K562 (cell line): ENCODE data around the gene EMD. TPM values are rescaled to one million over a fixed set of nuclear protein-coding genes. Genes with fewer than 3 reads are reported as not detected.

Experiments used
- ATAC-seq: fragments of 200-7000 bp; cut with Tn5 transposase; 3 replicates; pipeline ENCODE4 v1.9.1; 2020; ENCODE audit warnings: moderate library complexity
- BruUV-seq: library from RNA; stranded (reverse); fragments of 400-500 nt; replicated peaks from 2 replicates; lab custom pipeline; 2021; lab: Mats Ljungman, UMichigan
- CTCF ChIA-PET: fragments of 300-600 bp; formaldehyde crosslinking; extraction: SDS; loops from one replicate; lab custom pipeline; 2021; ENCODE audit warnings: low intra/inter-chr PET ratio; lab: Yijun Ruan, JAX
- POLR2A ChIA-PET: fragments of 300-600, 350-650 bp; sonication (Branson Sonifier 250); formaldehyde crosslinking; extraction: SDS; loops from one replicate; lab custom pipeline; 2021; ENCODE audit warnings: antibody characterized with exemption, inconsistent platforms; lab: Yijun Ruan, JAX
- DNase-seq, 4 experiments: peaks; one replicate each; pipeline versions ENCODE4 v3.0.0 to v3.0.0-alpha.2; 2011 to 2018; ENCODE audit warnings: low spot score in 3 of 4, mixed read lengths in 3 of 4; ENCODE audit errors: extremely low read depth in 1 of 4
- FAIRE-seq: peaks from 2 replicates; lab custom pipeline; 2011; peaks lifted over from hg19 to GRCh38; lab: Jason Lieb, UNC
- H2AFZ ChIP-seq: 2 replicates; pipeline ENCODE4 v1.6.0; 2011; ENCODE audit warnings: low read depth, low read length, control low read depth, inconsistent platforms
- H3K27ac ChIP-seq: fragments of 200-600 bp; 3 replicates; pipeline ENCODE4 v1.8.0; 2011; ENCODE audit warnings: low read depth, mild to moderate bottlenecking, control low read depth, inconsistent platforms, low read length, moderate library complexity, mixed read lengths; ENCODE audit errors: extremely low read depth
- H3K27me3 ChIP-seq, 2 experiments: fragments of 300-600 bp in 1 of 2; 2 replicates in 1 of 2; 3 replicates in 1 of 2; pipeline versions ENCODE4 v1.6.0 to v1.8.0; 2011; ENCODE audit warnings: inconsistent platforms in 2 of 2, low read length in 2 of 2, mild to moderate bottlenecking in 1 of 2, mixed read lengths in 1 of 2, moderate library complexity in 1 of 2; ENCODE audit not compliant: control insufficient read depth in 2 of 2, insufficient read depth in 2 of 2
- H3K36me3 ChIP-seq: fragments of 300-600 bp; 3 replicates; pipeline ENCODE4 v1.8.0; 2011; ENCODE audit warnings: mild to moderate bottlenecking, low read length, inconsistent platforms; ENCODE audit not compliant: control insufficient read depth, insufficient read depth
- H3K4me1 ChIP-seq, 2 experiments: fragments of 200-600 bp in 1 of 2; replicated peaks in 1 of 2; 2 replicates in 1 of 2; 3 replicates in 1 of 2; pipeline versions ENCODE4 v1.5.1 to v1.8.0; 2011; ENCODE audit warnings: inconsistent platforms in 2 of 2, low read length in 2 of 2, mild to moderate bottlenecking in 1 of 2, mixed read lengths in 1 of 2, moderate library complexity in 1 of 2; ENCODE audit not compliant: control insufficient read depth in 2 of 2, insufficient read depth in 2 of 2
- H3K4me2 ChIP-seq: 2 replicates; pipeline ENCODE4 v1.6.1; 2011; ENCODE audit warnings: low read length, control low read depth, inconsistent platforms, mixed read lengths; ENCODE audit not compliant: insufficient read depth
- H3K4me3 ChIP-seq: fragments of 200-600 bp; sonication (generic), shearing (Covaris generic); 2 replicates; pipeline ENCODE4 v1.5.1; 2016; ENCODE audit warnings: control low read depth, inconsistent platforms
- H3K79me2 ChIP-seq: fragments of 200-600 bp; 3 replicates; pipeline ENCODE4 v1.8.0; 2011; ENCODE audit warnings: low read length, inconsistent platforms; ENCODE audit not compliant: control insufficient read depth, insufficient read depth
- H3K9ac ChIP-seq, 2 experiments: 2 replicates each; pipeline versions ENCODE4 v1.6.0 to v1.6.1; 2011; ENCODE audit warnings: low read depth in 2 of 2, low read length in 2 of 2, control low read depth in 1 of 2, inconsistent platforms in 1 of 2, mild to moderate bottlenecking in 1 of 2, mixed read lengths in 1 of 2; ENCODE audit not compliant: insufficient read depth in 1 of 2
- H3K9me1 ChIP-seq: one replicate; pipeline ENCODE4 v1.6.0; 2011; ENCODE audit warnings: inconsistent platforms, mild to moderate bottlenecking, low read length, moderate library complexity; ENCODE audit not compliant: control insufficient read depth, insufficient read depth
- H3K9me3 ChIP-seq: replicated peaks from 2 replicates; pipeline ENCODE4 v1.5.1; 2011; ENCODE audit warnings: low read depth, low read length, inconsistent platforms; ENCODE audit not compliant: control insufficient read depth, insufficient read depth
- H4K20me1 ChIP-seq: replicated peaks from 2 replicates; pipeline ENCODE4 v1.6.1; 2011; ENCODE audit warnings: low read length, inconsistent platforms, mixed read lengths; ENCODE audit not compliant: control insufficient read depth, insufficient read depth
- ATF7 ChIP-seq: fragments of 450-650 bp; IDR thresholded peaks from 2 replicates; pipeline ENCODE4 v1.7.1; 2014; ENCODE audit warnings: mild to moderate bottlenecking, moderate library complexity
- DPF2 ChIP-seq: fragments of 450-650 bp; IDR thresholded peaks from 2 replicates; pipeline ENCODE4 v1.6.1; 2016
- MYNN ChIP-seq, 2 experiments: sonication (generic); formaldehyde crosslinking in 1 of 2; IDR thresholded peaks; 2 replicates each; pipeline versions ENCODE4 v1.5.0 to v1.6.1; 2016 to 2020; ENCODE audit warnings: antibody characterized with exemption in 1 of 2, missing genetic modification reagents in 1 of 2
- RAD21 ChIP-seq, 2 experiments: fragments of 250-450 bp in 1 of 2; fragments of 450-650 bp in 1 of 2; sonication (Bioruptor Pico) in 1 of 2; formaldehyde crosslinking in 1 of 2; IDR thresholded peaks in 1 of 2; conservative IDR thresholded peaks in 1 of 2; 2 replicates each; pipeline versions ENCODE4 v1.4.0 to v1.8.0; 2020 to 2022; ENCODE audit warnings: mild to moderate bottlenecking in 2 of 2, moderate library complexity in 1 of 2
- SMARCE1 ChIP-seq: fragments of 450-650 bp; IDR thresholded peaks from 2 replicates; pipeline ENCODE4 v1.7.1; 2016; ENCODE audit warnings: mild to moderate bottlenecking
- ZEB2 ChIP-seq: fragments of 450-650 bp; IDR thresholded peaks from 2 replicates; pipeline ENCODE4 v1.6.1; 2016
- WGBS: fragments of 100-300 bp; shearing (Covaris generic); methylation state at CpG from one replicate; pipeline ENCODE4 v1.1.6; 2016; ENCODE audit warnings: low coverage, mixed read lengths; ENCODE audit not compliant: insufficient coverage; ENCODE audit errors: missing lambda C conversion rate; 5-methylcytosine and 5-hydroxymethylcytosine counted together
- in situ Hi-C: fragments of 300-500 bp; cut with MboI; formaldehyde crosslinking; loops from 4 replicates; pipeline ENCODE4 v1.15.0; 2018; ENCODE audit warnings: inconsistent platforms, mixed read lengths
- intact Hi-C: fragments of 100-400 bp; cut with micrococcal nuclease; formaldehyde crosslinking; loops from 2 replicates; pipeline ENCODE4 v1.14.2; 2022
- polyA plus RNA-seq, 8 experiments: library from polyadenylated mRNA; depleted of rRNA in 4 of 8; stranded (reverse) in 5 of 8; unstranded in 3 of 8; fragments of >200 nt; fragmentation: Nextera tagmentation in 2 of 8; fragmentation: Illumina TruSeq in 1 of 8; extraction: Ambion mirVana in 2 of 8; extraction: Trizol in 1 of 8; gene quantifications; 2 replicates each; pipeline versions ENCODE4 v1.2.1 to v1.2.3, GENCODE V29; 2011 to 2014; ENCODE audit warnings: inconsistent platforms in 1 of 8, missing spikeins in 1 of 8
- total RNA-seq, 7 experiments: library from RNA; depleted of rRNA in 6 of 7; stranded (reverse); fragments of >200 nt in 6 of 7; fragmentation: Illumina TruSeq in 2 of 7; extraction: Trizol in 2 of 7; gene quantifications; 2 replicates each; pipeline versions ENCODE4 v1.2.1 to v1.2.3, GENCODE V29; 2011 to 2021; ENCODE audit warnings: low replicate concordance in 1 of 7
- TF ChIP-seq, protein P1 (sequence below), 2 experiments: fragments of 450-650 bp in 1 of 2; sonication (generic) in 1 of 2; formaldehyde crosslinking in 1 of 2; IDR thresholded peaks in 1 of 2; conservative IDR thresholded peaks in 1 of 2; 2 replicates each; pipeline versions ENCODE4 v1.6.1 to v1.8.1; 2016 to 2023; ENCODE audit warnings: mild to moderate bottlenecking in 2 of 2, moderate library complexity in 2 of 2, inconsistent platforms in 1 of 2, missing genetic modification reagents in 1 of 2
- TF ChIP-seq, protein P2 (sequence below): fragments of 200-600 bp; sonication (generic); IDR thresholded peaks from one replicate; pipeline ENCODE4 v1.6.1; 2012; ENCODE audit warnings: mild to moderate bottlenecking, low read depth, low read length, inconsistent platforms

The EMD gene
- total and polyA plus RNA-seq, 9 of the 15 experiments (the other 6 are each of a cell fraction or from before 2014, with no cell fraction given), result 2.3 to 206 (median 61.9) TPM

DNA sequence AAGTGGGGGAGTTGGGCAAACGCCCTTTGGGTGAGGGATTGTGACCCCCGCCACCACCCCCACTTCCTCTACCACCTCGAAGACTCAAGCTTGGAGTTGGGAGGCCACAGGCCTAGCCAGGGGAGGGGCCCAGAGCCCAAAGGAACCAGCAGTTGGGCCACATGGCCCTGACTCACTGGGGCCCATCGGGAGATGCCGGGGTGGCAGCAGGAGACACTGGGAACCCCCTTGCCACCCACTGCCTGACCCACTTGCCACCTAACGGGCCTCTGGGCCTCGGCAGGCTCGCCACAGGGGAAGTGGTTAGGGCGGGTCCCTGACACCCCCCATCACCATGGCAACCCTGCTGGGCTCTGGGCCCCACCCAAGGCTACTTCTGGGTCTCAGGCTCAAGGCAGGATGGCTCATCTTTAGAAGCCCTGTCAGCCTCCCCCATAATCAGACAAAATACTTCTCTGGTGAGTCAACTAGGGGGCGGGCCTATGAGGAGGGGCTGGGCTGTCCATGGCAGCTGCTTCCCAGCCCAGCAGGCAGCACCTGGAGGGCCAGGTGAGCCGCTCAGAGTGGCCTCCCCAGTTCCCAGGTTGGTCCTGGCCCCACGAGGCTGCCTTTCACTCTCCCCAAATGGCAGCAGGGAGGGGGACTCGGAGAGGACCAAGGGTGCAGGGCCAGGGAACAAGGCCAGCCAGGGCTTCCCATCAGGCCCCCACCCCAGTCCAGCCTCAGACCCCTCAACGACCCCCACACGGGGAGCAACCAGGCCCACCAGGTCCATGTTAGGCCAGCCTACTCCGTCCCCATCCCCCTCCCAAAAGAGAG is 10.3 kb upstream of the EMD start:
- CTCF ChIA-PET, result no interaction called here
- Histone ChIP-seq H3K27me3 (no peaks in the 10 kb centered on the region), H2AFZ (no peak overlapping the region), H3K27ac (peak overlapping the region; percentile 99), H3K4me1 (peaks cover 16 to 78% of the 10 kb centered on the region in 2 experiments), H3K9ac (peak overlapping the region; percentile 91 to 94), H4K20me1 (no peaks in the 10 kb centered on the region; the same call in 1 of the 2 replicates), H3K4me3 (peak overlapping the region; percentile 89), H3K9me1 (no peaks in the 10 kb centered on the region), H3K9me3 (no peaks in the 10 kb centered on the region), H3K36me3 (peaks cover 50% of the 10 kb centered on the region; the same call in 2 of the 3 replicates), H3K79me2 (peaks cover 61% of the 10 kb centered on the region), H3K4me2 (peak overlapping the region; percentile 96)
- FAIRE-seq, result peak; percentile 97
- peak; percentile 79 for ATAC-seq
- POLR2A ChIA-PET, result interaction anchor here (0.6 to 1.3 kb wide), 7 partner anchors 11 to 591 kb away, joined by 3 to 5 read pairs (median 4); partner anchors contain the start of gene FAM3A
- in situ Hi-C loops, result no loop called here
- WGBS, result 2% methylated on average over 7 of the region's 16 CpGs
- intact Hi-C loops, result no loop called here
- DNase-seq, result peak; percentile 73 to 94 (median 82)
- no TSS peak for BruUV-seq
- no peak for TF ChIP-seq RAD21 (CRISPR knock-in tag; conservative IDR thresholded peaks at IDR 0.05 in 1 of 2, IDR thresholded peaks at IDR 0.05 in 1 of 2)
- TF ChIP-seq, protein P1, sequence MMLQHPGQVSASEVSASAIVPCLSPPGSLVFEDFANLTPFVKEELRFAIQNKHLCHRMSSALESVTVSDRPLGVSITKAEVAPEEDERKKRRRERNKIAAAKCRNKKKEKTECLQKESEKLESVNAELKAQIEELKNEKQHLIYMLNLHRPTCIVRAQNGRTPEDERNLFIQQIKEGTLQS (IDR thresholded peaks at IDR 0.05), result peak; percentile 93
- TF ChIP-seq, protein P1 (CRISPR knock-in tag; conservative IDR thresholded peaks at IDR 0.05), result peak; percentile 74; the same call in 1 of the 2 replicates
- TF ChIP-seq, protein P2, sequence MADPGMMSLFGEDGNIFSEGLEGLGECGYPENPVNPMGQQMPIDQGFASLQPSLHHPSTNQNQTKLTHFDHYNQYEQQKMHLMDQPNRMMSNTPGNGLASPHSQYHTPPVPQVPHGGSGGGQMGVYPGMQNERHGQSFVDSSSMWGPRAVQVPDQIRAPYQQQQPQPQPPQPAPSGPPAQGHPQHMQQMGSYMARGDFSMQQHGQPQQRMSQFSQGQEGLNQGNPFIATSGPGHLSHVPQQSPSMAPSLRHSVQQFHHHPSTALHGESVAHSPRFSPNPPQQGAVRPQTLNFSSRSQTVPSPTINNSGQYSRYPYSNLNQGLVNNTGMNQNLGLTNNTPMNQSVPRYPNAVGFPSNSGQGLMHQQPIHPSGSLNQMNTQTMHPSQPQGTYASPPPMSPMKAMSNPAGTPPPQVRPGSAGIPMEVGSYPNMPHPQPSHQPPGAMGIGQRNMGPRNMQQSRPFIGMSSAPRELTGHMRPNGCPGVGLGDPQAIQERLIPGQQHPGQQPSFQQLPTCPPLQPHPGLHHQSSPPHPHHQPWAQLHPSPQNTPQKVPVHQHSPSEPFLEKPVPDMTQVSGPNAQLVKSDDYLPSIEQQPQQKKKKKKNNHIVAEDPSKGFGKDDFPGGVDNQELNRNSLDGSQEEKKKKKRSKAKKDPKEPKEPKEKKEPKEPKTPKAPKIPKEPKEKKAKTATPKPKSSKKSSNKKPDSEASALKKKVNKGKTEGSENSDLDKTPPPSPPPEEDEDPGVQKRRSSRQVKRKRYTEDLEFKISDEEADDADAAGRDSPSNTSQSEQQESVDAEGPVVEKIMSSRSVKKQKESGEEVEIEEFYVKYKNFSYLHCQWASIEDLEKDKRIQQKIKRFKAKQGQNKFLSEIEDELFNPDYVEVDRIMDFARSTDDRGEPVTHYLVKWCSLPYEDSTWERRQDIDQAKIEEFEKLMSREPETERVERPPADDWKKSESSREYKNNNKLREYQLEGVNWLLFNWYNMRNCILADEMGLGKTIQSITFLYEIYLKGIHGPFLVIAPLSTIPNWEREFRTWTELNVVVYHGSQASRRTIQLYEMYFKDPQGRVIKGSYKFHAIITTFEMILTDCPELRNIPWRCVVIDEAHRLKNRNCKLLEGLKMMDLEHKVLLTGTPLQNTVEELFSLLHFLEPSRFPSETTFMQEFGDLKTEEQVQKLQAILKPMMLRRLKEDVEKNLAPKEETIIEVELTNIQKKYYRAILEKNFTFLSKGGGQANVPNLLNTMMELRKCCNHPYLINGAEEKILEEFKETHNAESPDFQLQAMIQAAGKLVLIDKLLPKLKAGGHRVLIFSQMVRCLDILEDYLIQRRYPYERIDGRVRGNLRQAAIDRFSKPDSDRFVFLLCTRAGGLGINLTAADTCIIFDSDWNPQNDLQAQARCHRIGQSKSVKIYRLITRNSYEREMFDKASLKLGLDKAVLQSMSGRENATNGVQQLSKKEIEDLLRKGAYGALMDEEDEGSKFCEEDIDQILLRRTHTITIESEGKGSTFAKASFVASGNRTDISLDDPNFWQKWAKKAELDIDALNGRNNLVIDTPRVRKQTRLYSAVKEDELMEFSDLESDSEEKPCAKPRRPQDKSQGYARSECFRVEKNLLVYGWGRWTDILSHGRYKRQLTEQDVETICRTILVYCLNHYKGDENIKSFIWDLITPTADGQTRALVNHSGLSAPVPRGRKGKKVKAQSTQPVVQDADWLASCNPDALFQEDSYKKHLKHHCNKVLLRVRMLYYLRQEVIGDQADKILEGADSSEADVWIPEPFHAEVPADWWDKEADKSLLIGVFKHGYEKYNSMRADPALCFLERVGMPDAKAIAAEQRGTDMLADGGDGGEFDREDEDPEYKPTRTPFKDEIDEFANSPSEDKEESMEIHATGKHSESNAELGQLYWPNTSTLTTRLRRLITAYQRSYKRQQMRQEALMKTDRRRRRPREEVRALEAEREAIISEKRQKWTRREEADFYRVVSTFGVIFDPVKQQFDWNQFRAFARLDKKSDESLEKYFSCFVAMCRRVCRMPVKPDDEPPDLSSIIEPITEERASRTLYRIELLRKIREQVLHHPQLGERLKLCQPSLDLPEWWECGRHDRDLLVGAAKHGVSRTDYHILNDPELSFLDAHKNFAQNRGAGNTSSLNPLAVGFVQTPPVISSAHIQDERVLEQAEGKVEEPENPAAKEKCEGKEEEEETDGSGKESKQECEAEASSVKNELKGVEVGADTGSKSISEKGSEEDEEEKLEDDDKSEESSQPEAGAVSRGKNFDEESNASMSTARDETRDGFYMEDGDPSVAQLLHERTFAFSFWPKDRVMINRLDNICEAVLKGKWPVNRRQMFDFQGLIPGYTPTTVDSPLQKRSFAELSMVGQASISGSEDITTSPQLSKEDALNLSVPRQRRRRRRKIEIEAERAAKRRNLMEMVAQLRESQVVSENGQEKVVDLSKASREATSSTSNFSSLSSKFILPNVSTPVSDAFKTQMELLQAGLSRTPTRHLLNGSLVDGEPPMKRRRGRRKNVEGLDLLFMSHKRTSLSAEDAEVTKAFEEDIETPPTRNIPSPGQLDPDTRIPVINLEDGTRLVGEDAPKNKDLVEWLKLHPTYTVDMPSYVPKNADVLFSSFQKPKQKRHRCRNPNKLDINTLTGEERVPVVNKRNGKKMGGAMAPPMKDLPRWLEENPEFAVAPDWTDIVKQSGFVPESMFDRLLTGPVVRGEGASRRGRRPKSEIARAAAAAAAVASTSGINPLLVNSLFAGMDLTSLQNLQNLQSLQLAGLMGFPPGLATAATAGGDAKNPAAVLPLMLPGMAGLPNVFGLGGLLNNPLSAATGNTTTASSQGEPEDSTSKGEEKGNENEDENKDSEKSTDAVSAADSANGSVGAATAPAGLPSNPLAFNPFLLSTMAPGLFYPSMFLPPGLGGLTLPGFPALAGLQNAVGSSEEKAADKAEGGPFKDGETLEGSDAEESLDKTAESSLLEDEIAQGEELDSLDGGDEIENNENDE, result no peak
- TF ChIP-seq SMARCE1, result 0 out of 2 replicates have a peak, but pooled peaks have one; percentile 14
- 0 out of 2 replicates have a peak, but pooled peaks have one; percentile 48 for TF ChIP-seq MYNN (IDR thresholded peaks at IDR 0.05)
- no peak for TF ChIP-seq MYNN (CRISPR knock-in tag; IDR thresholded peaks at IDR 0.05)
- TF ChIP-seq ATF7, result peak; percentile 74
- peak; percentile 64; the same call in 1 of the 2 replicates for TF ChIP-seq DPF2
- peak; percentile 86 for TF ChIP-seq ZEB2
